ENCODE data around the gene OR51Q1. TPM values are rescaled to one million over a fixed set of nuclear protein-coding genes. Genes with fewer than 3 reads are reported as not detected.

OR51Q1 gene, protein sequence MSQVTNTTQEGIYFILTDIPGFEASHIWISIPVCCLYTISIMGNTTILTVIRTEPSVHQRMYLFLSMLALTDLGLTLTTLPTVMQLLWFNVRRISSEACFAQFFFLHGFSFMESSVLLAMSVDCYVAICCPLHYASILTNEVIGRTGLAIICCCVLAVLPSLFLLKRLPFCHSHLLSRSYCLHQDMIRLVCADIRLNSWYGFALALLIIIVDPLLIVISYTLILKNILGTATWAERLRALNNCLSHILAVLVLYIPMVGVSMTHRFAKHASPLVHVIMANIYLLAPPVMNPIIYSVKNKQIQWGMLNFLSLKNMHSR
- total RNA-seq (2016; rRNA removed; fragmentation: Illumina TruSeq; extraction: Trizol) = not detected in 2 replicates
- not detected in 2 replicates for total RNA-seq (2016; cell fraction: cytosol; rRNA removed; fragmentation: Illumina TruSeq; extraction: Trizol; ENCODE audit: low read depth)
- not detected in 2 replicates for total RNA-seq (2016; cell fraction: insoluble cytoplasmic fraction; rRNA removed; fragmentation: Illumina TruSeq; extraction: Trizol)
- total RNA-seq (2016; cell fraction: membrane; rRNA removed; fragmentation: Illumina TruSeq; extraction: Trizol) = not detected in 2 replicates
- not detected in 2 replicates for total RNA-seq (2016; cell fraction: nucleus; rRNA removed; fragmentation: Illumina TruSeq; extraction: Trizol)
- not detected in 2 replicates for polyA plus RNA-seq (2011; rRNA removed)
- polyA plus RNA-seq (2011; cell fraction: cytosol; rRNA removed) = not detected in 2 replicates
- polyA plus RNA-seq (2011; cell fraction: nucleus; rRNA removed) = not detected in 2 replicates
- not detected in 2 replicates for polyA plus RNA-seq (2012)
- polyA plus RNA-seq (2016; cell fraction: cytosol; fragmentation: Illumina TruSeq; extraction: Trizol; ENCODE audit: low read depth) = not detected in 2 replicates
- not detected in 2 replicates for polyA plus RNA-seq (2016; cell fraction: insoluble cytoplasmic fraction; fragmentation: Illumina TruSeq; extraction: Trizol; ENCODE audit: low read depth)
- not detected in 2 replicates for polyA plus RNA-seq (2016; cell fraction: membrane; fragmentation: Illumina TruSeq; extraction: Trizol; ENCODE audit: low read depth)
- polyA plus RNA-seq (2016; cell fraction: nucleus; fragmentation: Illumina TruSeq; extraction: Trizol; ENCODE audit: insufficient read depth, low read depth) = not detected in 2 replicates
- polyA minus RNA-seq (2011; rRNA and poly(A)+ RNA removed; ENCODE audit: low replicate concordance) = not detected in 2 replicates
- not detected in 2 replicates for polyA minus RNA-seq (2011; cell fraction: cytosol; rRNA and poly(A)+ RNA removed)
- not detected in 2 replicates for polyA minus RNA-seq (2011; cell fraction: nucleus; rRNA and poly(A)+ RNA removed)
- Bru-seq, nascent RNA = not detected
- BruChase-seq, experiment 1, labeled RNA remaining after a 6-hour chase = not detected
- BruChase-seq, experiment 2, labeled RNA remaining after a 2-hour chase = not detected
- long read RNA-seq, experiment 1 = 0 reads
- long read RNA-seq, experiment 2 = 0 reads

DNA sequence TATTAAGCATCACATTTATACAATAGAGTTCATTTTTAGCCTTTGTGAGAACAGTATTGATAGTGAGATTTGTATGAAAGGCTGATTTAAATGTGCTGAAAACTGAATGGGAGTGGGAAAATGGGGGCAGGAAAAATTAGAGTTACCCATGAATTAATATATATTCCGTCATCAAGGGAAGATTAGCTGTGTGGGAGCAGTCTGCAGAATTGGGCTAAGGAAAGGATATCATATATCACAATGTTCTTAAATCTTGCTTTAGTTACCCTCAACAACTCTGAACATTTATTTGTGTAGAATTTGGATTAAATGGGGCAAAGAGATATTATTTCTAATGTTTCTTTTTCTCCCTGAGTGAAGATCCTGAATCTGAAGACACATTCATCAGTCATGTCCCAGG, at the start of gene OR51Q1:
OR51Q1 (plus strand) TSS at position 301 of the 400 bp plus-strand sequence; CDS start at position 391, 90 bp downstream.
- intact Hi-C loops (cut with micrococcal nuclease; ENCODE audit: unreplicated experiment) (no loop called here), in situ Hi-C loops (cut with HindIII; ENCODE audit: extremely low pct_ligation_motif_present, low pct_unique_long_range_greater_than_20kb) (no loop called here)
- Histone ChIP-seq H2AFZ (ENCODE audit: low read length) (no peak within 1 kb of the TSS), H3K4me3 (replicated peaks in 1 of 3; ENCODE audit: insufficient read depth in 1 of 3, low read depth in 2 of 3, low read length in 3 of 3) (no peak within 1 kb of the TSS), H3K79me2 (ENCODE audit: insufficient read depth, low read length) (no peaks in the 10 kb centered on the region), H3K4me1 (ENCODE audit: insufficient read depth, low read length) (no peaks in the 10 kb centered on the region), H3K27ac (ENCODE audit: extremely low read length, insufficient read depth, low read length) (no peak within 1 kb of the TSS), H3K9me3 (ENCODE audit: low read length) (no peaks in the 10 kb centered on the region), H3K27me3 (ENCODE audit: control insufficient read depth in 1 of 2, insufficient read depth in 2 of 2, low read length in 2 of 2) (0 out of 5 replicates have a peak, but pooled peaks cover 0 to 12% of the 10 kb centered on the region in 2 experiments), H3K4me2 (ENCODE audit: low read depth, low read length) (no peak within 1 kb of the TSS), H3K36me3 (replicated peaks in 1 of 2; ENCODE audit: control insufficient read depth in 1 of 2, insufficient read depth in 2 of 2, low read length in 2 of 2) (no peaks in the 10 kb centered on the region), H3K9ac (ENCODE audit: insufficient read depth, low read depth, low read length) (no peak within 1 kb of the TSS), H4K20me1 (ENCODE audit: insufficient read depth, low read length) (no peaks in the 10 kb centered on the region)
- CTCF ChIA-PET (ENCODE audit: low intra/inter-chr PET ratio, low total read pairs) = no interaction called here
- POLR2A ChIA-PET = no interaction called here
- ATAC-seq (no peak), FAIRE-seq (no peak), DNase-seq (ENCODE audit: low spot score) (no peak)
- BruUV-seq (replicated peaks) = no TSS peak
- 24% methylated on average over 1 of the region's 1 CpG for WGBS (ENCODE audit: low lambda C conversion rate)
- TF ChIP-seq NFIB (CRISPR knock-in tag; IDR thresholded peaks at IDR 0.05; ENCODE audit: borderline replicate concordance) = no peak
- no peak for TF ChIP-seq PHF21A (CRISPR knock-in tag; IDR thresholded peaks at IDR 0.05)
- TF ChIP-seq, protein P1, sequence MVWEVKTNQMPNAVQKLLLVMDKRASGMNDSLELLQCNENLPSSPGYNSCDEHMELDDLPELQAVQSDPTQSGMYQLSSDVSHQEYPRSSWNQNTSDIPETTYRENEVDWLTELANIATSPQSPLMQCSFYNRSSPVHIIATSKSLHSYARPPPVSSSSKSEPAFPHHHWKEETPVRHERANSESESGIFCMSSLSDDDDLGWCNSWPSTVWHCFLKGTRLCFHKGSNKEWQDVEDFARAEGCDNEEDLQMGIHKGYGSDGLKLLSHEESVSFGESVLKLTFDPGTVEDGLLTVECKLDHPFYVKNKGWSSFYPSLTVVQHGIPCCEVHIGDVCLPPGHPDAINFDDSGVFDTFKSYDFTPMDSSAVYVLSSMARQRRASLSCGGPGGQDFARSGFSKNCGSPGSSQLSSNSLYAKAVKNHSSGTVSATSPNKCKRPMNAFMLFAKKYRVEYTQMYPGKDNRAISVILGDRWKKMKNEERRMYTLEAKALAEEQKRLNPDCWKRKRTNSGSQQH (CRISPR knock-in tag; IDR thresholded peaks at IDR 0.05; ENCODE audit: low read depth) = no peak

All from HepG2 (cell line).